DMS53 (cell line): ENCODE results near the gene DIAPH3.

Experiments
- DNase-seq: peaks from one replicate; lab custom pipeline; 2025; lab: John Stamatoyannopoulos, UW

Gene DIAPH3

DNA sequence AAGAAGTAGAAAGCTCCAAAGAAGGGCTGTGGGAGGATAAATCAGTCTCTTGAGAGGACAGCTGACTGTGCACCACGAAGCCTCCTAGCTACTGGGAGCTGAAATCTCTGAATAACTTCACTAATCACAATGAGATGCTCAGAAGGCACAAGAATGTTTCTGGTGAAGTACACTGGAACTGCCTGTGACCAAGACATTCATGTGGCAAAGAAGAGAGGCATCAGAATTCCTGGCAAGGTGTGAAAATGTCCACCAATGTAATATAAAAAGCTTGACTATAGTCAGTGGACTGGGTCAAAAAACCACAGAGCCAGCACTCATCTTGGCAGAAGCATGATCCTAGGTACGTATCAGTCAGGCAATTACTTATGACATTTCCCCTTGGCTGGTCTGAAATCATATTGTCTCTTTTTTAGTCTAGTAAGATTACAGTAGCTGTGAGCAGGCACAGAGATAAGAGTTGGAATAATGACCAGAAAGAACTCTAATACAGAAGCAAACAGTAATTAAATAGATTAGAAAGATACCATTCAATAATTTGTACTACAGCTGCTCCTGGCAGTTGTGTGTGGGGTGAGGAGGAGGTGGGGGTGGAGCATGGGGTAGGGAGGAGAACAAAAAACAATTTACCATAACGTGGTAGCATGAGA is 434.7 kb downstream of the DIAPH3 start:
- DNase-seq: no peak

DNA sequence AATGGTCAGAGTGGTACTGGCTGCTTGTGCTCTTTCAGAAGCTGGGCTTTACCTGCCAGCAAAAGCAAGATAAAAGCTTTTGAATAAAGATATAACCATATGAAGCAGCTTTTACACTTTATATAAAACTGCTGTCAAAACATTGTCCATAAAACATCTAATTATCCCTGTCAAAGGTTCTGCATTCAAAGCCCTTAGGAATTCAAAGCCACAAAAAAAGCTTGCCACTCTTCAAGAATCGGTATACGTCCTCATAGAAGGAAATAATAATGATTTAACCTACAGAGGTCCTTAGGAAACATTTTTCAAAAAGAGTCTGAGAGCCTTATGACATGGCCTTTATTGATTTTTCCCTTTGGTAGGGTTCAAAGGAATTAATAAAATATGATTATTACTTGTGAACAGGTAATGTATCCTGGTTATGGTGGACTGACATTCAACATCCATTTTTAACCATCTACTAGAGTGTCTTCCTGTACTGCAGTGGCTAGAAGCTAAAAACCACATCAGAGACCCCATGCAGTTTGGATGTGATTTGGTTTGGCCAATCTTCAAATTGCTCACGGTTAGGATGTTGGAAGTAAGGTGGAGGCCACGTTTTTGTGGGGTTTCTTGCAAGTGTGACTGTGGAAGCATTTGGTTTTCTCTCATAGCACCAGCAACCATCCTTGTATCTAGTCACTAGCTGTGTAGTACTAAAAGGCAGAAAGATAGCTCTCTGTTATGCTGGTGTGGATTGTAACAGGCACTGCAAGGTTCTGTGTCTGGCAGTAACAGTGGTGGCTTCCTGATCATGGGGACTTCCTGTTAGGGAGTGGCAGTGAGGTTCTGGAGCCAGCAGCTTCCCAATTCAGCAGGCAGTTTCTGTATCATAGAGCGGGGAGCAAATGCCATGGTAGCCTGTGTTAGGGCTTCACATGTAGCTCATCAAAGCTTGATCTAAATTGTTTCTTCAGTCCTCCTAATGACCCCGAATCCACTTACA is 441.5 kb downstream of the DIAPH3 start:
- DNase-seq: no peak

DNA sequence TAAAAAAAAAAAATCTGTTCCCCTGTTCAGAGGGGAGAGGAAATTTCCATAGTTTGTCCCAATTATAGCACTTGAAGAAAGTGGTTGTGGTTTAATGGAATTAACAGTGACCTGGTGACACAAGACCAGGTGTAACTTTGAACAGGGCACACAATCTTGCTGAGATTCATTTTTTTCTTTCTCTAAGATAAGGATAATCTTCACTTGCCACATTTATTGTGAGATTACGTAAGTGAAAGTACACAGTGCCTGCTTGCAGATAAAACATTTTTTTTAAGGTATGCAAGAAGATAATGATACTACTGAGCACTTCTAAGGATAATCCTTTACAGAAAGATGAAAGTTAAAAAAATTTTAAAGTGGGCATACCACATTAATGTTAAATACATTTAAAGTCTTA is 448.1 kb downstream of the DIAPH3 start:
- no peak for DNase-seq

DNA sequence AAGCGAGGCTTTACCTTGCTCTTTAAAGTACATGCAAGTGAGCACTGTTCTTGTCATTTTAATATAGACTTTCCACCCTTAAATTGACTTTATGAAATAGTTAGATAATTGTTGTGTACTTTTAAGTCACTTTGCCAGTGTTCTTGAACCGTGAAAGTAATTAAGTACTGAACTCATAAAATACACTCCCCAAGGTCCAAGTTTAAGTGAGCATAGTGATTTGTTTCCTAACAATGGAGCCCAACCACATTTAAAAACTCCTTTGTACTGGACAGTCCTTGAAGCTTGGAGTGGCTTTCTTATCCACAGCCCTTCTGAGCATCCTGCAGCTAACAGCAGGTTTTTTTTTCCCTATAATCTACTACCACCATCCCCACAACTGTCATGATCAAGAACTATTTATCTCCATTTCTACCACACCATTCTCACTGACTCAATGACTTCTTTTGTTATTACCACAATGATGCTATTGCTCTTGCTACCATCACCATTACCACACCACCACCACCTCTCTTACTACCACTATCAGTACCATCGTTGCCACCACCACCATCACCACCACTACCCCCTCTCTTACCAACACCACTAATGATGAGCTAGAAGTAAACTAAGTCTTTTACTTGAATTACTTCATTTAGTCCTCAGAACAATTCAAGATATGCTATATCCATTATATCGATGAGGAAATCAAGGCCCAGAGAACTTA is 452.6 kb downstream of the DIAPH3 start:
- DNase-seq: no peak

DNA sequence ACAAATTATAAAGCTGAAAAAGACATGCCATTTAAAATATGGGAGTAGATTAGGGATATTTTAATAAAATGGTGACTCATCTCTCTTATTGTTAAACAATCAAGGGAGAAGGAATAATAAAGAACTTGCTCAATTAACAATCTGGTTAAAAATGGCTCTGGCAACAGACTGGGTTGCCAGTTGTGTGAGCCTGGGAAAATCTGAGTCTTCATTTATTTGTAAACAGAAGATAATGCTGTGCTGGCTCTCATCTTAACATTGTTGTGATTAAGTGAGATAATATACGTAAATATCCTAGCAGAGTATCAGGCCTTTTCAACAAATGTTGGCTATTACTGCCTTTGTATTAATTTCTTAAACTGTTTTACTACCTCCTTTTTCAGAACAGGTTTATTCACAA is 453.3 kb downstream of the DIAPH3 start:
- no peak for DNase-seq

DNA sequence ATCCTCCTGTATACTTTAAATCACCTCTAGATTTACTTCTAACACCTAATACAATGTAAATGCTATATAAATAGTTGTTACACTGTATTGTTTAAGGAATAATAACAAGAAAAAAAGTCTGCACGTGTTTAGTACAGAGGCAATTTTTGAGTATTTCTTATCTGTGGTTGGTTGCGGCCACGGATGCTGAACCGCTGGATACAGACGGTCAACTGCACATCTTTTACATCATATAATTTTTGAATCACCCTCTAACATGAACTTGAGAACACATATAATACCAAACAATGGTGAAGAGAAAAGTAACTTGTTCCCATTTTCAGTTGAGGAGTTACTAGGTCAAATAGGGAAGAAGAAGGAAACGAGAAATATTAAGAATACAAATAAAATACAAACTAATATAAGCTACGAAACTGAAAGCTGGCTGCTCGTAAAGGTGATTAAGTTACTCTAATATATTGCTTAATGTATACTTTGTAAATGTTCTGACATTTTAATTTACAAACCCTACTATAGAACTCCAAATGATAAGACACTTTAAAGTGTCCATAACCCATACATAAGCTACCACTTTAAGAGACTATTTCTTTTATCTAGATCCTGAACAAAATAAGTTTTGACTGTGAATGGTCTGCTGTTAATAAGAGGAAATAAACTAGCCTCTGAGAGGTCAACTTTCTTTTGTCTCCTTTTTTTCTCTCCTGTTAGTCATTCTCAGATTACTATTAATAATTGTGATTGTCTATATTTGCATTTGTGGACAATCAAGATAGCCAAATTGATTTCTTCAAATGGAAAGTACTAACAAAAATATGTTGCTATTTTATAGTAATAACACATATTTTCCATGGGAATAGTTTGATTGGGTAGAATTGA is 457.4 kb downstream of the DIAPH3 start:
- DNase-seq: no peak

DNA sequence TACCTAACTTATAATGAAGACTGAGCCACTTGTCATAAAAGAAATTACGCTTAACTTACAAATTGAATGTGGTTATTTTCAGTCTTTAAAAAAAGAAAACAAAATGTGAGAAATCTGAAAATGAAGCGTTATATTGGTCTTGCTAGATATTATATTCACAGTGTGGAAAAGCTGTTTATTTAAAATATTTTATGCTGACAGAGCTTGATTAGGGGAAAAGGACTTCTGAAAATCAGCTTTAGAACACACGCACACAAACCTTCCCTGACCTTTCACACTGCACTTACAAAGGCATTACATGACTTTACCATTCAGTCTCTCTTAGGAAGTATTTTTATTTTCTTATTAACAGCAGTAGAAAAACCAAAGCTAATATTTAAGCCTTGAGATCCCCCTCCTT is 461.5 kb downstream of the DIAPH3 start:
- no peak for DNase-seq

DNA sequence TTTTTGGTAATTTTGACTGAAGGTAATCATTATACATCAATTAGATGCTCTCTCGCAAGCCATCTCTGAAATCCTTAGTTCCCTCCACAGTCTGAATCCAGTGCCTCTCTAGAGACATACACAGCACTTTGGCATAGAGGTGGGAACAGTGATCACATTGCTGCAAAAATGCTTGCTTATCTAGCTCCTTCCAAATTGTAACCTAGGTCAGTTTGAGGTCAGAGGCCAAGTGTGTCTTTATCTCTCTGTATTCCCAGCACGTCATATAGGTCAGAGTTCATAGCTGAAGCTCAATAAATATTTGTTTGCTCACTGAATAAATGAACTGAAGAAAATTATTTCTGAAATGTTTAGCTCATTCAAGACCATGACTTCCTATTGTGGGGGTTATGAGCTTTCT is 462.5 kb downstream of the DIAPH3 start:
- DNase-seq: no peak

DNA sequence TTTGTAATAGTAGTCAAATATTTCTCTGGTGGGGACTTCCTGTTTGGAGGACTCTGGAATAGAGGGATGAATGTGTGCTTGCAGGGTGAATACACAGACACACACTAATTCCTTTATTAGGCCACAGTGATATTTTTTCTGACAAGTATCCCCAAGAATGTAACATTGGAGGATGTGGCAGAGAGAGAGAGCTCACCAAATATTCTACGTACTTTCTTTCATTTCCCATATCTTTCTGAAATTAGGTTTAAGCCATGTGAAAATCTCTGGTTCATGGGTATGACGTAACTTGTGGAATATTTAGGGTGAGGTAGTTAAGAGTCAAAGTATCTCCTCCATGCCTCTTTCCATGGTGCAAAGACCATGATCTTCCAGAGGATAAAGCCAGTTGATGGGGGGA is 463.4 kb downstream of the DIAPH3 start:
- DNase-seq: no peak

DNA sequence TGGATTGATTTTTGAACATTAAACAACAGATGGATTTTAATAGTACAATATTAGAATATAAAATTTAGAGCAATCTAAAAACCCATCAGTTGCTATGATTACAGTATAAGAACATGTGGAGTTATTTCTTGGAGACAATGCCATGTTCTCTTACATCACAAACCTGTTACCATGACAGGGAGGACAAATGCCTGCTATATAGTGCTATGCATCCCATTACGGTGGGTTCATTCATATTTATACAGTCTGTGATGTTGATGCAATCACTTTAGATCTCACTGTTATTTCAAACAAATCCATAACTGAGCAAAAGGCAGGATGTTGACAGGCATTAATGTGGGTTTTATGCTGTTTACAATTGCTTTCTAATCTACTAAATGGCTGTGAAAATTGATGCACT is 467.5 kb downstream of the DIAPH3 start:
- no peak for DNase-seq

DNA sequence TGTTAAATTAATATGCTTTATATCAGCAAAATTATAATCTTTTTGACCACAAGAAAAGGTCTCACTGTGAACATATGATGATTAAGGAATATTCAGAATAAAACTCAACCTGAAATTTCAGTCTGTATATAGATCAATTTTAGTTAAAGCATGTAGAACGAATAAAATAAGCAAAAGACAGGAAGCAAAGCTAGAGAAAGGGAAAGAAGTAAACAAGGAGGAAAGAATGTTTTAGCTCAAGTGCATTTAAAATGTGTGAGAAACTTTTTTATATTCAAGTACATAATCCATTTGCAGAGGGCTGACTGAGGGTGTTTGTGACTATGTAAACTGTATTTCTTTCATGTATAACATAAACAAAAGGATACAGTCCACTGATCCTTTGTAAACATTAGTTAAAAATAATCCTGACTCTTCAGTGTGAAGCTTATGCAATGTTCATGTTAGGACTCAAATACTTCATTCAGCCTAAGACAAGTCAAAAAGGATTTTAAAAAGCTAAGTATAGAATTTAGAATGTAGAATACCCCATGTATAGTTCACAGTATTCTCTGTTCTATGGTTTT is 472.1 kb downstream of the DIAPH3 start:
- peak; percentile 36 for DNase-seq

DNA sequence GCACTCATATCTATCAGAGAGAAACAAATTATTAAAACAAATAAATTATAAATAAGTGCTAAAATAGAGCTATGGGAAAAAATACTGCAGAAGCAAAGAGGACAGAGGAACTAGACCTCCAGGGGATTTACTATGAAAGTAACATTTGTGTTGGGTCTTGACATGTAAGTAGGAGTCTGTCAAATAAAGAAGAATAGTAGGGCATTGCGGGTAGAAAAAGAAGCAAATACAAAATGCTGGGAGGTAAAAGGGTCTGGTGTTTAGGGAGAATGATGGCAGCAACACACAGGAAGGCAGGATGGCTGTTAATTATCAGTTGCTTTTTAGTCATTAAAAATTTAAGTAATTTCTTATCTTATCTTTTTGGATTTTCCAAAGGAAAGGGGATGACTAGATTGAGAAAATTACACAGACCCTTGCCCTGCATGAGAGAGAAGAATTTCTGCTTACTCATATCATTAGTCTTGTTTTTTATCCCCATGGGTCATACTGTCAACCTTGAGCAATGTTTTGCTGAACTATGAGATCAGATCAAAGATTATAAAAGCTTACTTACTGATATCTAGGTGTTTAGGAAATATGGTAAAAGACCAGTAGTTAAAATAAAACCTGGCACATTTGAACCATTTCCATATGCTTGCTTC is 472.7 kb downstream of the DIAPH3 start:
- no peak for DNase-seq

DNA sequence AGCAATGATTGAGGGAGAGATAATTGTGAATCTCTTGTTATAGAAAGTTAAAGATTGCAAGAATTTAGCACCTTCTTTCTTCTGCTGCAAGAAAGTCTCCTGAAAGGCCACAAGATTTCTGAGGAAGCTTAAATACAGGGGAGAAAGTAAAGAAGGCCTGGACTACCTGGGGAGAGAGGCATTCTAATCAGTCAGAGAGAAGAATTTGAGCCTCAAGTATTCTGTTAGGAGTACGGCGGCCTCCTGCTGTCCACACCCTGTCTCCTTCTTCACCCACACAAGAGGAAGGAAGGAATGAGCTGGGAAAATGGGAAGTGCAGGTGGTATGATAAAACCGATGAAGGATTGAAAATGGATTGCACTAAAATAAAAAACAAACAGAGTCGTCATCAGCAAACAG is 474.7 kb downstream of the DIAPH3 start:
- no peak for DNase-seq

DNA sequence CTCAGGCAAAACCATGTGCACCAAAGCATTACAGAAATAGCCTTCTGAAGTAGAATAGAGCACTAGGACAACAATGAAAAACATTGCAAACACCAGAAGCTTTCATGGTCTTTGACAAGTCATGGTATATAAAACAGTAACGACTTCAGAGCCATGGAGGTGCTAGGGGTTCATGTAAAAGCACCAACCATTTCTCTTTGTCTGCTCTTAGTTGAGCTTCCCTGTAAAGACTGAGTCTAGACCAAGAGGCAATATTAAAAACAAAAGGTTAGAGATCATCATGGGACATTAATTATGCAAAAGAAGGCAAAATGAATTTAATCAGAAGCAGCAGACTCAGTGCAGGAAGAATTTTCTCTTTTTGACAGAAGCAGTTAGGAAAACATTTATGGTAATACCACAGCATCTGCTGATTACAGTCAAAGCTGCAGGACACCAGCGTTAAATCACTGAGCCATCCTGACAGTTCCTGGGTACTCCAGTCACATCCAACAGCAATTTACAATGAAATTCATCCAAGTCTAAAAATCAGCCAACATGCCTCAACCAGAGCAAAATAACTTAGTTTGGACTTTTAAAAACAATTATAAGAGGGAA is 476.8 kb downstream of the DIAPH3 start:
- no peak for DNase-seq

DNA sequence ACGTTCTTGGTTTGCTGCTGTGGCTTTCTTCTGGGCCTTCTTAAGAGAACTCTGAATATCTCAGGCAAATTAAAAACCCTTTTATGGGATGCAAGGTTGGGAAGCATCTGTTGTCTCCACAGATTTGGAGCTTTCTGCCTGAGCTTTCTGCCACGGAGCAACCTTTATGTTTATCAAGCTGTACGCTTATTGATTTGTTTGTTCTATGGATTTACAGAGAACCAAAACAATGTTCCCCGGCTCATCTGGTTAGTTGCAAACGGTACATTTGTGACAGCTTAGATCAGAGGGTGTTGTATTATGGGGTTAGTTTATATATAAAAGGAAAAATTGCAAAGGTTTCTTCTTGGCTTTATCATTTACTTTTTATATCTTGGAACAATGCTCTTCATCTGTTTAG is 479.6 kb downstream of the DIAPH3 start:
- no peak for DNase-seq

DNA sequence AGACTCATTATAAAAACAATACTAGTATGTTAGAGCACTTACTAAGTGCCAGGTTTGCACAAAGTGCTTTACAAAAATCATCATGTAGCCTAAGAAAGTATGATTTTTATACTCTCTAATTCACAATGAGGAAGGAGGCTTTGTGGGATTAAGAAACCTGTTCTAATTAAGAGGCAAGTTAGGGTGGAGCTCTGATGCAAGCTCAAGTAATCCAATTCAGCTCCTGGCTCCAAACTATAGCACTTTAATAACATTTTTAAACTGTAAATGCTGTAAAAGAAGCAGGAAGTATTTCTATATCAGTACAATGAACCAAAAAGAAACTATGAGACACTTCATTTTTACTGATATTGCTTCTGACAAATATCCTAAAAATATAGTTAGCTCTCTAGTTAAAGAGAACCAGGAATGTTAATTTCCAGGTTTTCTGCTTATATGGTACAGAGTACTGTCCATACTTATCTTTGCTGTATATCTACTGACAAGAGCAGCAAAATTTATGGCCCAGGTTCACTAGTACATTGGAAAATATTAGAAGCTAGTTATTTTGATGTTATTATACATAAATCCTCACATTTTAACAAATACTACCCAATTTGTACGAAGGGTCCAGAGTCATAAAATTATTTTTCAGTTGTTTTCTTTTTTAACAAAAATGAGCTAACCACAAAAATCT is 482.0 kb downstream of the DIAPH3 start:
- DNase-seq: no peak

DNA sequence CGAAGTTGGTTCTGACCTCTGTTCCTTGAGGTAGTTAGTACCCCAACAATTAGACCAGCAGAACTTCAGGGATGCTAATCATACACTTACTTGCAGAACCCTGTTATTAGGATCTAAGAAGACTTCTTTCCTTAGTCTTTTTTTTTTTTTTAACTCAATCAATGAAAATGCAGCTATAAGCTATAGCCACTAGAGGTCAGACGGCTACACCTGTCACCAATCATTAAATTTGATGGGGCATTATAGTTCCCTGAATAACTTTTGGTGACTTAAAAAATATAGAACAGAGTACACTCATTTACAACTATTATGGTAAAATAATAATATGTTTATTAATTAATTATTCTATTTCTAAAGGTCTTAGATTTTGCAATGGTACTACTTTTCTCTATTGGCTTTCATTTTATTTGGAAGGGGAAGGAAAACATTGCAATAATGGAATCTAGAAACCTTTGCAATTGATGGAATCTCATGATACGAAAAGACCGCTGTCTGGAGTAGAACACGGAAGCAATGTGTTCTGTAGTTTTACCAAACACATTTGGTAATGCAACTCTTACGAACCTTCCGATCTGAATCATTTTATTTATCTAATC is 483.2 kb downstream of the DIAPH3 start:
- DNase-seq: peak; percentile 21

DNA sequence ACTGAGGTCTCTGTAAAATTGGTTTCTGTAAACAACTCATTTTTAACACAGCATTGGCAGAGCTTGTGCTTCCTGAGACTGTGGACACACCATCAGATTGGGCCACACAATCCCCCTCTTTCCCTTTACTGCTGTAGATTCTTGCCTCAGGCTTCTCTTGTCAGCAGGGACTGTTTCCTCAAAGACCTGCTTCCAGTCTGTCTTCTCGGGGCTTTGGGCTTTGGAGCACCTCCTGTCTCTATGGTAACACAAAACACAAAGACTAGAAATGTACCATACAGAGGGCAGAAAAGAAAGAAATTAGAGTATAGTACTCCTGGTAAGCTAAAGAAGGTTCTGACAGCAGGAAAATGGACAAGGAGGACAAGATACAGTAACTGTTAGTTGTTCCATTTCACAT is 484.5 kb downstream of the DIAPH3 start:
- DNase-seq: no peak

DNA sequence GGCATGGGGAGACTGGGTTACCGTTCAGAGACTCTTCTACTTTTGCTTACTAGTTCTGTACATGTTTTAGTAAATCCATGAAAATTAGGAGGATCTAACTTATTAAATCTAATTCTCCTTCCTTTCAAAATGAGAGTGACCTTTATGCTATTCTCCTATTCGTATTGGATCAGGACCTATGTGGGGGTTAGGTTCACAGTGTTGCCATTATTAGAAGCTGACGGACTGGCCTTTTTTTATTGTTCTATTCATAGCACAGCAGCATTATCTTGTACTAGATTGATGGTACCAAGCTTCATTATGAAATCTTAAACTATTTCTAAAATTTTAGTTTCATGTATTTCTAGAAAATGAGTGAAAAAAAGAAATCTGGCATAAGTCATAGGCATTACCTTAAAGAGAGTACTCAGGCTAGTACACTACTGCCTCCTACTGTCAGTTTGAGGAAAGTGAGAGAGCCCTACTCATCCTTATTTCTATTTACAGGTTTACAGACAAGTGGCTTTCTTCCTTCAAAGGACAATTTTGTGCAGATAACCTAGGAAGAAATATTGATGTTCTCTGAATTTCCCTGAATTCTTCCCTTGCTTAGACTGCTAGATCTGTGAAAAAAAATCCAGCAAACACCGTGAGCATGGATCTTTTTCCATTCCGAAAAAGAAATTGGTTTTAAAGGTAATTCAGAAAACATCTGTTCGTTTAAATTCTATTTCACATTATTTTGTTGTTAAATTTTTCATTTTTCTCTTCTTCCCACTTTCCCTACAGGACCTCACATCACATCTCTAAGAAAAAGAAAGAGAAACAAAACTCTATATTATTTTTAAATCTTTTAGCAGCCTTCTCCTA is 485.5 kb downstream of the DIAPH3 start:
- DNase-seq: peak; percentile 46
